Left ventricle myocardium inferior (tissue), 1 donor: ENCODE measurements around the gene ARL3. TPM values are rescaled to one million over a fixed set of nuclear protein-coding genes. Genes with fewer than 3 reads are reported as not detected.
A peak's percentile ranks its signal among the peaks of the same experiment; 100 is the strongest.
"Not testable (repeated sequence)": the region's sequence is repeated elsewhere in the genome, so short reads cannot be mapped to it uniquely, and the experiment has no call there.

Experiments used
- DNase-seq: peaks from one replicate; pipeline ENCODE4 v3.0.0-alpha.2; 2020
- H3K27ac ChIP-seq: fragments of 200-600 bp; replicated peaks from 2 replicates; pipeline ENCODE4 v1.8.0; 2021
- H3K27me3 ChIP-seq: fragments of 200-600 bp; 2 replicates; pipeline ENCODE4 v1.8.0; 2021; ENCODE audit warnings: low read depth
- H3K36me3 ChIP-seq: fragments of 200-600 bp; 2 replicates; pipeline ENCODE4 v1.8.0; 2021
- H3K4me1 ChIP-seq: fragments of 200-600 bp; 2 replicates; pipeline ENCODE4 v1.8.0; 2021
- H3K4me3 ChIP-seq: fragments of 200-600 bp; 2 replicates; pipeline ENCODE4 v1.8.0; 2021; ENCODE audit warnings: mild to moderate bottlenecking, moderate library complexity
- H3K9me3 ChIP-seq: fragments of 200-600 bp; replicated peaks from 2 replicates; pipeline ENCODE4 v1.8.0; 2021
- CTCF ChIP-seq: fragments of 200-600 bp; IDR thresholded peaks from 2 replicates; pipeline ENCODE4 v1.8.0; 2021; ENCODE audit warnings: antibody characterized with exemption, mild to moderate bottlenecking, borderline replicate concordance
- intact Hi-C: fragments of 100-400 bp; cut with micrococcal nuclease; formaldehyde crosslinking; loops from one replicate; pipeline ENCODE4 v1.11.0; 2022
- total RNA-seq: library from RNA; stranded (reverse); fragmentation: NEBNext Ultra II Directional; extraction: Animal tissue kit (Norgen Biotek cat#: 25700); gene quantifications from one replicate; pipeline ENCODE4 v1.2.1, GENCODE V29; 2021
- donor health status: DM: no; HTN: yes; CAD: no; lungs with severe emphysema.

ARL3 gene
- total RNA-seq, 1 donor from 2014 or later = 13.4 TPM

GRCh38 chr10:102759497-102760210 lies 45.5 kb upstream of the ARL3 start:
- intact Hi-C loops = loop anchor here (10.0 kb wide), 1 partner anchor 45 kb away; no protein-coding TSS in a partner anchor
- no peak for DNase-seq
- no peaks in the 10 kb centered on the region for H3K36me3 ChIP-seq
- no peaks in the 10 kb centered on the region for H3K27me3 ChIP-seq
- no peak for TF ChIP-seq CTCF
- H3K4me3 ChIP-seq = no peak overlapping the region
- no peaks in the 10 kb centered on the region for H3K9me3 ChIP-seq
- H3K27ac ChIP-seq = peak overlapping the region; percentile 71
- peaks cover 56% of the 10 kb centered on the region for H3K4me1 ChIP-seq

DNA sequence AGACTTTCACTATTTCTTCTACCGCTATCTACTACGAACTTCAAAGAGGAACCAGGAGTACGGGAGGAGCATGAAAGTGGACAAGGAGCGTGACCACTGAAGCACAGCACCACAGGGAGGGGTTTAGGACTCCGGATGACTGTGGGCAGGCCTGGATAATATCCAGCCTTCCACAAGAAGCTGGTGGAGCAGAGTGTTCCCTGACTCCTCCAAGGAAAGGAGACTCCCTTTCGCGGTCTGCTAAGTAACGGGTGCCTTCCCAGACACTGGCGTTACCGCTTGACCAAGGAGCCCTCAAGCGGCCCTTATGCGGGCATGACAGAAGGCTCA lies 44.7 kb upstream of the ARL3 start:
- not testable (repeated sequence) for DNase-seq, H3K9me3 ChIP-seq, H3K36me3 ChIP-seq, H3K27me3 ChIP-seq
- Histone ChIP-seq H3K4me1 (peaks cover 55% of the 10 kb centered on the region), H3K27ac (peak overlapping the region; percentile 71), H3K4me3 (peak overlapping the region; percentile 17)
- intact Hi-C loops = loop anchor here (10.0 kb wide), 1 partner anchor 46 kb away; no protein-coding TSS in a partner anchor

DNA sequence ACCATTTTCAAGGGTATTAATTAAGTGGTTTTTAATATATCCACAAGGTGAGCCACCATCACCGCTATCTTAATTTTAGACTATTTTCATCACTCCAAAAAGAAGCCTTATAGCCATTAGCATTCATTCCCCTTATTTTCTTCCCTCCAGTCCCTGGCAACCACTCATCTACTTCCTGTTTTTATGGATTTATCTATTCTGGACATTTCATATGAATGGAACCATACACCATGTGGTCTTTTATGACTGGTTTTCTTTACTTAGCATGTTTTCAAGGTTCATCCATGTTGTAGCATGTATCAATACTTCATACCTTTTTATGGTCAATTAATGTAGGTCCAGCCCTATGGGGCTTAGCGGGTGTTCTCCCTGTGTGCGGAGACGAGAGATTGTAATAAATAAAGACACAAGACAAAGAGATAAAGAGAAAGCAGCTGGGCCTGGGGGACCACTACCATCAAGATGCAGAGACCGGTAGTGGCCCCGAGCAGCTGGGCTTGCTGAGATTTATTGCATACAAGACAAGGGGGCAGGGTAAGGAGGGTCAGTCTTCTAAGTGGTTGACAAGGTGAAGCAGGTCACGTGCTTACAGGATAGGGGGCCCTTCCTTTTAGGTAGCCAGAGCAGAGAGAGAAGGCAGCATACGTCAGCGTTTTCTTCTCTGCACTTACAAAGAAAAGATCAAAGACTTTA lies 44.2 kb upstream of the ARL3 start:
- no peaks in the 10 kb centered on the region for H3K36me3 ChIP-seq
- peak overlapping the region; percentile 17 for H3K4me3 ChIP-seq
- peaks cover 57% of the 10 kb centered on the region for H3K4me1 ChIP-seq
- H3K9me3 ChIP-seq = no peaks in the 10 kb centered on the region
- no peak for DNase-seq
- H3K27ac ChIP-seq = peak overlapping the region; percentile 71
- no peak for TF ChIP-seq CTCF
- H3K27me3 ChIP-seq = no peaks in the 10 kb centered on the region
- intact Hi-C loops = loop anchor here (10.0 kb wide), 1 partner anchor 46 kb away; no protein-coding TSS in a partner anchor

- intact Hi-C loops = loop anchor here (10.0 kb wide), 1 partner anchor 47 kb away; no protein-coding TSS in a partner anchor
- no peak overlapping the region for H3K4me3 ChIP-seq
- H3K4me1 ChIP-seq = peaks cover 57% of the 10 kb centered on the region
- H3K27ac ChIP-seq = no peak overlapping the region
- H3K36me3 ChIP-seq = no peaks in the 10 kb centered on the region
- H3K9me3 ChIP-seq = no peaks in the 10 kb centered on the region
- no peak for DNase-seq
- no peaks in the 10 kb centered on the region for H3K27me3 ChIP-seq
- TF ChIP-seq CTCF = no peak
Observed at GRCh38 chr10:102757323-102757722, 43.1 kb upstream of the ARL3 start.

DNA sequence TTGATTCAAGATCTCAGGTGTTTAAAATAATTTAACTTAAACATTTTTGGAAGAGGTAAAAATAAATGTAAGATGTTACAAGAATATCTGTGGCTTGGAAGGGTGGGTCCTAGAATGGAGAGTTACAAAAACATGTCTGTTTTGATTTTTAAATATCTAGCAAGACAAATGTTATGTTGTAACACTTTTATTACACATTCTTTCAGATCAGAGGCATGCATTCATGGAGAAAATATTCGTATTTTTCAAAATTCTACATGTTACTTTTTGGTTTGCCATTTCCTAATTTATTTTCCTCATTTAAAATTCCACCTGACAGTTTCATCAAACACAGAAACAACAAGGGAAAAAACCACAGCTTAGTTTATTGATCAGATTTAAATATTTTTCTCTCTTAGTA lies 39.5 kb upstream of the ARL3 start:
- no peak for DNase-seq
- Histone ChIP-seq H3K27ac (peak overlapping the region; percentile 58), H3K27me3 (no peaks in the 10 kb centered on the region), H3K4me3 (no peak overlapping the region), H3K4me1 (peaks cover 36% of the 10 kb centered on the region), H3K9me3 (no peaks in the 10 kb centered on the region), H3K36me3 (no peaks in the 10 kb centered on the region)
- TF ChIP-seq CTCF = no peak
- intact Hi-C loops = loop anchor here (10.0 kb wide), 1 partner anchor 51 kb away; no protein-coding TSS in a partner anchor
